CD14-positive monocyte (primary cell): ENCODE results near the gene SH3RF3. TPM values are rescaled to one million over a fixed set of nuclear protein-coding genes. Genes with fewer than 3 reads are reported as not detected.

Experiments
- DNase-seq, 3 donors: peaks; one replicate each; pipeline ENCODE4 v3.0.0-alpha.2; 2011 to 2022
- H2AFZ ChIP-seq: 2 replicates; pipeline ENCODE4 v1.6.0; 2012; ENCODE audit warnings: mild to moderate bottlenecking, low read depth, low read length, inconsistent platforms; ENCODE audit not compliant: insufficient read depth, poor library complexity, severe bottlenecking
- H3K27ac ChIP-seq, 2 donors: 1 replicate in 1 of 2; 2 replicates in 1 of 2; pipeline ENCODE4 v1.5.1; 2012 to 2013; ENCODE audit warnings: low read length in 2 of 2, control low read depth in 1 of 2, inconsistent platforms in 1 of 2, low read depth in 1 of 2, mild to moderate bottlenecking in 1 of 2
- H3K27me3 ChIP-seq, 2 donors: one replicate each; pipeline versions ENCODE4 v1.6.0 to v1.6.1; 2011 to 2013; ENCODE audit warnings: low read length in 2 of 2; ENCODE audit not compliant: control insufficient read depth in 2 of 2, insufficient read depth in 2 of 2
- H3K36me3 ChIP-seq, 2 donors: replicated peaks in 1 of 2; 1 replicate in 1 of 2; 2 replicates in 1 of 2; pipeline versions ENCODE4 v1.5.1 to v1.6.1; 2012 to 2013; ENCODE audit warnings: low read length in 2 of 2, control low read depth in 1 of 2, inconsistent platforms in 1 of 2, mild to moderate bottlenecking in 1 of 2; ENCODE audit not compliant: insufficient read depth in 2 of 2, control insufficient read depth in 1 of 2
- H3K4me1 ChIP-seq, 2 donors: 1 replicate in 1 of 2; 2 replicates in 1 of 2; pipeline versions ENCODE4 v1.5.1 to v1.6.1; 2012 to 2013; ENCODE audit warnings: low read length in 2 of 2, control low read depth in 1 of 2, inconsistent platforms in 1 of 2, mild to moderate bottlenecking in 1 of 2, moderate library complexity in 1 of 2; ENCODE audit not compliant: insufficient read depth in 2 of 2, control insufficient read depth in 1 of 2
- H3K4me2 ChIP-seq: replicated peaks from 2 replicates; pipeline ENCODE3; 2012; ENCODE audit warnings: low read length, moderate library complexity, mild to moderate bottlenecking; ENCODE audit not compliant: poor library complexity, severe bottlenecking; ENCODE audit errors: extremely low read depth
- H3K4me3 ChIP-seq, 3 experiments: fragments of 200-600 bp in 1 of 3; sonication (generic) in 1 of 3; replicated peaks in 1 of 3; 1 replicate in 2 of 3; 2 replicates in 1 of 3; pipeline ENCODE4 v1.5.1; 2011 to 2013; ENCODE audit warnings: low read length in 3 of 3, mild to moderate bottlenecking in 3 of 3, control low read depth in 2 of 3, low read depth in 2 of 3, inconsistent platforms in 1 of 3, moderate library complexity in 1 of 3
- H3K79me2 ChIP-seq: 2 replicates; pipeline ENCODE4 v1.6.0; 2012; ENCODE audit warnings: mild to moderate bottlenecking, control low read depth, inconsistent platforms, low read length, moderate library complexity; ENCODE audit not compliant: insufficient read depth
- H3K9ac ChIP-seq: 2 replicates; pipeline ENCODE4 v1.6.0; 2017; ENCODE audit warnings: low read length, mild to moderate bottlenecking; ENCODE audit not compliant: insufficient read depth, poor library complexity, severe bottlenecking
- H3K9me3 ChIP-seq, 2 donors: replicated peaks in 1 of 2; 1 replicate in 1 of 2; 2 replicates in 1 of 2; pipeline versions ENCODE4 v1.5.1 to v1.6.1; 2012 to 2013; ENCODE audit warnings: low read length in 2 of 2, control low read depth in 1 of 2; ENCODE audit not compliant: control insufficient read depth in 1 of 2, insufficient read depth in 1 of 2
- H4K20me1 ChIP-seq: 2 replicates; pipeline ENCODE4 v1.6.0; 2012; ENCODE audit warnings: mild to moderate bottlenecking, low read length, control low read depth, moderate library complexity; ENCODE audit not compliant: insufficient read depth
- H3K27ac Mint-ChIP-seq, 7 donors: one replicate each; pipeline ENCODE4 v1.8.0; 2020; ENCODE audit warnings: mild to moderate bottlenecking in 7 of 7, mixed read lengths in 7 of 7, moderate library complexity in 6 of 7, inconsistent platforms in 2 of 7
- H3K27me3 Mint-ChIP-seq, 3 donors: one replicate each; pipeline ENCODE4 v1.8.0; 2021 to 2022; ENCODE audit warnings: low read depth in 3 of 3, mild to moderate bottlenecking in 3 of 3, mixed read lengths in 3 of 3, moderate library complexity in 3 of 3, inconsistent platforms in 1 of 3
- H3K36me3 Mint-ChIP-seq, 2 donors: one replicate each; pipeline ENCODE4 v1.8.0; 2020; ENCODE audit warnings: mixed read lengths in 2 of 2, inconsistent platforms in 1 of 2, mild to moderate bottlenecking in 1 of 2
- H3K4me1 Mint-ChIP-seq: one replicate; pipeline ENCODE4 v1.8.0; 2020; ENCODE audit warnings: mild to moderate bottlenecking, mixed read lengths
- H3K4me3 Mint-ChIP-seq, 2 donors: one replicate each; pipeline ENCODE4 v1.8.0; 2020; ENCODE audit warnings: mild to moderate bottlenecking in 2 of 2, mixed read lengths in 2 of 2, moderate library complexity in 1 of 2
- H3K9me3 Mint-ChIP-seq, 7 donors: one replicate each; pipeline ENCODE4 v1.8.0; 2020 to 2022; ENCODE audit warnings: mixed read lengths in 7 of 7, mild to moderate bottlenecking in 6 of 7, moderate library complexity in 6 of 7, inconsistent platforms in 2 of 7
- CTCF ChIP-seq: fragments of 200-600 bp; IDR thresholded peaks from one replicate; pipeline ENCODE4 v1.8.0; 2022; ENCODE audit warnings: antibody characterized with exemption, mild to moderate bottlenecking
- WGBS: methylation state at CpG from one replicate; pipeline ENCODE4 v1.1.5; 2013; ENCODE audit warnings: missing lambda C conversion rate; ENCODE audit not compliant: insufficient coverage; 5-methylcytosine and 5-hydroxymethylcytosine counted together
- intact Hi-C, 2 donors: fragments of 100-400 bp; cut with micrococcal nuclease; formaldehyde crosslinking; loops; one replicate each; pipeline versions ENCODE4 v1.15.0 to v1.15.1; 2023
- polyA plus RNA-seq, 3 donors: library from polyadenylated mRNA; depleted of rRNA in 1 of 3; unstranded in 2 of 3; stranded (reverse) in 1 of 3; fragments of 300-500 nt in 2 of 3; fragments of >200 nt in 1 of 3; fragmentation: Illumina TruSeq in 2 of 3; gene quantifications; 1 replicate in 2 of 3; 2 replicates in 1 of 3; pipeline ENCODE4 v1.2.3, GENCODE V29; 2012 to 2021

Gene SH3RF3
- polyA plus RNA-seq, 3 donors: 0.25 to 0.75 (median 0.34) TPM

DNA sequence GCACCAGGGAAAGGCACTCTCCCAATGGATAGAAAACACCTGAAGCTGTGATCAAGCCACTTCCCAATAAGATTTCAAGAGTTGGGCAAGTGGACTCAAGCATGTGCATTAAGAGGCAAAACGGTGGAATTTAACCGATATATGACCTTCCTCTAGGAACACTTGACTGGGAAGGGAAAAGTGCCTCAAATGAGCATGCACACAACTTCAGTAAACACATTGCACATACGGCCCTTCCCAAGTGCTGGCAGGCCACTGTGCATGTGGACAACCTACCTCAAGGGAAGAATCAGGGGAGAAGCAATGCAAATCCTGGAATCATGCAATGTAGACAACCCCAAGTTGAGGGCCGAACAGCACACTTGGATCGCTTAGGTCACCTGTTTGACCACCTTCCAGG, 23.9 kb upstream of the SH3RF3 start:
- H3K4me3 Mint-ChIP-seq: no peak overlapping the region
- intact Hi-C loops: no loop called here
- H3K79me2 ChIP-seq: no peaks in the 10 kb centered on the region

DNA sequence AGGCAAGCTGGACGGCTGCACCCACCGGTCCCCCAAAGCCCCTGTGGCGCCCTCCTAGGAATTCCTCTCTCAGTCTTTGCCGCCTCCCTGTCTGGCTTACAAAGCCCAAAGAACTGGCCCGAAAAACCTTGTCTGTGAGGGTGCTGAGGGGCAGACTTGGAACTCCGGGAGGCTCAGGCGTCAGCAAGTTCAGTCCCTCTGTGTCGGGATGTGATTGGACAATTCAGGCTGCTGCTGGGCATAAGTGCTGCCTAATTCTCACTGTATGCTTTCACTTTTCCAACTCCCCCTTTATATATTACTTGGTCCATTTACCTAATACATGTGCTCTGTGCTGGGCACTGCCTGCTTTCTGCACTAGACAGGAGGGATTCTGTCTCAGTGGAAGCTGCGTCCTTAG, 20.3 kb upstream of the SH3RF3 start:
- Histone ChIP-seq H3K79me2 (no peaks in the 10 kb centered on the region), H2AFZ (no peak overlapping the region), H3K9ac (no peak overlapping the region), H3K4me3 (no peak overlapping the region), H4K20me1 (no peaks in the 10 kb centered on the region), H3K9me3 (no peaks in the 10 kb centered on the region), H3K36me3 (no peaks in the 10 kb centered on the region), H3K27ac (no peak overlapping the region), H3K4me1 (no peaks in the 10 kb centered on the region), H3K4me2 (no peak overlapping the region), H3K27me3 (no peaks in the 10 kb centered on the region)
- H3K36me3 Mint-ChIP-seq: no peaks in the 10 kb centered on the region
- intact Hi-C loops: no loop called here
- peaks cover 3 to 5% (median 4%) of the 10 kb centered on the region in 3 donors for H3K27me3 Mint-ChIP-seq
- no peak for DNase-seq
- no peak overlapping the region for H3K27ac Mint-ChIP-seq
- H3K4me3 Mint-ChIP-seq: no peak overlapping the region
- H3K4me1 Mint-ChIP-seq: no peaks in the 10 kb centered on the region
- H3K9me3 Mint-ChIP-seq: peaks cover 0 to 4% (median 2%) of the 10 kb centered on the region in 7 donors
- TF ChIP-seq CTCF: no peak
- WGBS: 96% methylated on average over 5 of the region's 9 CpGs

More for the DNA sequence above, 23.9 kb upstream of the SH3RF3 start:
- 98% methylated on average over 5 of the region's 5 CpGs for WGBS
- peaks cover 0 to 4% (median 1%) of the 10 kb centered on the region in 7 donors for H3K9me3 Mint-ChIP-seq
- Histone ChIP-seq H3K4me1 (peaks cover 8 to 9% of the 10 kb centered on the region in 2 donors), H3K4me3 (no peak overlapping the region), H3K9me3 (no peaks in the 10 kb centered on the region), H3K27me3 (peaks cover 0 to 3% of the 10 kb centered on the region in 2 donors), H3K27ac (no peak overlapping the region), H4K20me1 (no peaks in the 10 kb centered on the region), H3K4me2 (no peak overlapping the region), H3K9ac (no peak overlapping the region), H3K36me3 (no peaks in the 10 kb centered on the region), H2AFZ (no peak overlapping the region)
- H3K4me1 Mint-ChIP-seq: peaks cover 10% of the 10 kb centered on the region
- H3K27ac Mint-ChIP-seq: no peak overlapping the region
- H3K36me3 Mint-ChIP-seq: no peaks in the 10 kb centered on the region
- peaks cover 3 to 15% (median 3%) of the 10 kb centered on the region in 3 donors for H3K27me3 Mint-ChIP-seq
- TF ChIP-seq CTCF: no peak
- DNase-seq: no peak
